Measurements from ENCODE around the gene TPI1. TPM values are rescaled to one million over a fixed set of nuclear protein-coding genes. Genes with fewer than 3 reads are reported as not detected.

The TPI1 gene
- total and polyA plus RNA-seq, 2 of the 8 experiments (the other 6 are each of a cell fraction or from before 2014, with no cell fraction given), result 910 to 3,018 TPM

DNA sequence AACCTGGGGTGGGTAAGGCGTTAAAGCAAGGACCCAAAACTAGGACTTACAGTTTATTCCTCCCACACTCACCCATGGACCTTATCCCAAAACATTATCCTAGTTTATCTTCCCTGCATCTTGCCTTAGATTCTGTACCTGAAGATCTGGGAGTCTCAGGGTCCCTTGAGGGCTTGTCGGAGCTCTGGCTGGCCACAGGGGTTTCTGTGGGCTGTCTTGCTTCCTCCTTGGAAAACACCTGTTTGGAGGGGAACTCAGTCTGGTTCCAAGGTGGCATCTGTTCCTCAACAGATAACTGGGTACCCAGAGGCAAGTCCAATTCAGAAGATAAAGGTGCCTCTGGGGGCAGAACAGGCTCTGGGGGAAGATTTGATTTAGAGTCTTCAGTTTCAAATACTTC lies 17.9 kb upstream of the TPI1 start:
- CTCF ChIA-PET (ENCODE audit: partially characterized antibody), result interaction anchor here (1.1 to 19.8 kb wide), 4 partner anchors 16 to 295 kb away, joined by 3 to 292 read pairs (median 7); partner anchors contain the start of genes GNB3, P3H3 and SPSB2
- TF ChIP-seq FOSL1 (IDR thresholded peaks at IDR 0.05; ENCODE audit: insufficient read depth, low read depth, low read length), result no peak
- TF ChIP-seq NRF1 (IDR thresholded peaks at IDR 0.05; ENCODE audit: low read depth, low read length), result no peak
- no peak for TF ChIP-seq SP1 (IDR thresholded peaks at IDR 0.05; ENCODE audit: low read depth, low read length)
- no peak for TF ChIP-seq BCL11A (IDR thresholded peaks at IDR 0.05; ENCODE audit: low read depth in 2 of 2, low read length in 2 of 2)
- TF ChIP-seq EGR1 (IDR thresholded peaks at IDR 0.05; ENCODE audit: borderline replicate concordance, low read depth, low read length), result no peak

More for the DNA sequence above, 17.9 kb upstream of the TPI1 start:
- Histone ChIP-seq H4K5ac (ENCODE audit: insufficient read length, low read depth, low read length) (no peak overlapping the region), H3K27ac (ENCODE audit: low read depth, low read length) (no peak overlapping the region), H3K9ac (replicated peaks in 1 of 4; ENCODE audit: extremely low read depth in 1 of 4, low read depth in 3 of 4, low read length in 3 of 4) (no peak overlapping the region), H4K91ac (replicated peaks; ENCODE audit: insufficient read length, low read length) (no peak overlapping the region), H3K27me3 (replicated peaks in 1 of 4; ENCODE audit: control insufficient read depth in 3 of 4, extremely low read depth in 1 of 4, insufficient read depth in 3 of 4, low read length in 3 of 4) (no peaks in the 10 kb centered on the region), H3K4me2 (ENCODE audit: insufficient read depth in 1 of 2, low read depth in 2 of 2, low read length in 2 of 2) (no peak overlapping the region), H3K9me3 (ENCODE audit: insufficient read depth in 2 of 2, low read depth in 1 of 2, low read length in 1 of 2) (no peaks in the 10 kb centered on the region), H2BK5ac (ENCODE audit: low read depth, low read length) (no peak overlapping the region), H3K79me2 (ENCODE audit: control insufficient read depth in 1 of 2, insufficient read depth in 2 of 2, low read length in 2 of 2) (peaks cover 0 to 25% of the 10 kb centered on the region in 2 experiments; a peak in 2 of 4 replicates), H3K4me1 (replicated peaks in 1 of 4; ENCODE audit: control insufficient read depth in 3 of 4, insufficient read depth in 4 of 4, low read length in 3 of 4) (peaks cover 0 to 14% (median 3%) of the 10 kb centered on the region in 4 experiments; a peak in 5 of 7 replicates), H3K14ac (ENCODE audit: insufficient read length) (no peak overlapping the region), H3K4ac (replicated peaks; ENCODE audit: insufficient read length, low read depth, low read length) (no peak overlapping the region), H2AK5ac (ENCODE audit: low read depth, low read length) (no peak overlapping the region), H3K79me1 (ENCODE audit: low read depth, low read length) (peaks cover 2% of the 10 kb centered on the region), H3K18ac (ENCODE audit: extremely low read depth, low read length) (no peak overlapping the region), H3K4me3 (ENCODE audit: extremely low read depth in 1 of 4, insufficient read depth in 2 of 4, low read depth in 3 of 4, low read length in 4 of 4) (no peak overlapping the region), H4K20me1 (replicated peaks in 1 of 2; ENCODE audit: control insufficient read depth in 1 of 2, insufficient read depth in 2 of 2, low read length in 2 of 2) (peaks cover 0 to 3% of the 10 kb centered on the region in 2 experiments), H2BK120ac (replicated peaks; ENCODE audit: low read depth, low read length) (no peak overlapping the region), H3K23me2 (ENCODE audit: low read depth, low read length) (peaks cover 13% of the 10 kb centered on the region), H2BK20ac (ENCODE audit: low read length) (no peak overlapping the region), H2BK15ac (ENCODE audit: low read length) (no peak overlapping the region), H3K36me3 (ENCODE audit: control insufficient read depth in 2 of 4, insufficient read depth in 4 of 4, low read length in 3 of 4) (peaks cover 12 to 44% (median 33%) of the 10 kb centered on the region in 4 experiments; a peak in 7 of 8 replicates), H2AFZ (ENCODE audit: low read length) (no peak overlapping the region), H3K23ac (ENCODE audit: insufficient read length) (no peak overlapping the region), H4K8ac (ENCODE audit: extremely low read depth, insufficient read depth, low read length) (no peak overlapping the region), H3K56ac (replicated peaks; ENCODE audit: insufficient read length, low read depth, low read length) (no peak overlapping the region), H2BK12ac (ENCODE audit: low read depth, low read length) (no peak overlapping the region)
- FAIRE-seq (no peak), DNase-seq (ENCODE audit: low read depth in 1 of 2, low spot score in 2 of 2) (no peak)
- WGBS, 2 experiments (ENCODE audit: extremely low coverage in 1 of 2, insufficient coverage in 1 of 2, insufficient read length in 1 of 2, insufficient replicate concordance in 2 of 2, low coverage in 1 of 2, low lambda C conversion rate in 2 of 2, missing lambda C conversion rate in 1 of 2), result 87% methylated on average over 2 of the region's 2 CpGs; no CpG with 5 or more reads in 1 of the 2 experiments
- POLR2A ChIA-PET (ENCODE audit: partially characterized antibody), result interaction anchor here (0.9 to 25.7 kb wide), 3 partner anchors 18 to 90 kb away, joined by 3 to 588 read pairs (median 388); partner anchors contain the start of genes GNB3, GPR162, P3H3 and SPSB2

Measured in H1 (cell line).